Measurements from ENCODE around the gene UBTD2. TPM values are rescaled to one million over a fixed set of nuclear protein-coding genes. Genes with fewer than 3 reads are reported as not detected.
"Not testable (repeated sequence)": the region's sequence is repeated elsewhere in the genome, so short reads cannot be mapped to it uniquely, and the experiment has no call there.

UBTD2 gene
- total RNA-seq, 1 donor from 2014 or later: 11.1 TPM

- intact Hi-C loops (cut with micrococcal nuclease): no loop called here
Observed at GRCh38 chr5:172200476-172200875, 83.1 kb downstream of the UBTD2 start.

DNA sequence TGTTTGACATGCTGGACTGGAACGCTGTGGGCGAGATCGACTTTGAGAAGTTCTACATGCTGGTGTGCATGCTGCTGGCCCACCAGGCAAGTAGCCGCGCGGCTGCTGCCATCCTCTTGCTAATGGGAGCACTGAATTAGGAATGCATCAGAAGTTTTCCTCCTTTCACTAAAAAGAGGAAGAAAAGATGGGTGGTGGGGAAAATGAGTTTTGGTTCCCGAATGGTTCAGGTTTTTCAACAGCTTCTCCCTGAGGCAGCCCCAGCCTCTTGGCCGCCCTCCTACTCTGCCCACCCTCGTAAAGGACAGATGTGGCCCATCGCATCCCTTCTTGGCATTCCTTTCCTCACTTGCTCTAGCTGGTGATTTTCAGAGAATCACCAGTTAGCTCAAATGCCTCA, 84.1 kb downstream of the UBTD2 start:
- intact Hi-C loops (cut with micrococcal nuclease): no loop called here

GRCh38 chr5:172197775-172198174, 85.8 kb downstream of the UBTD2 start:
- intact Hi-C loops (cut with micrococcal nuclease): not testable (repeated sequence)

DNA sequence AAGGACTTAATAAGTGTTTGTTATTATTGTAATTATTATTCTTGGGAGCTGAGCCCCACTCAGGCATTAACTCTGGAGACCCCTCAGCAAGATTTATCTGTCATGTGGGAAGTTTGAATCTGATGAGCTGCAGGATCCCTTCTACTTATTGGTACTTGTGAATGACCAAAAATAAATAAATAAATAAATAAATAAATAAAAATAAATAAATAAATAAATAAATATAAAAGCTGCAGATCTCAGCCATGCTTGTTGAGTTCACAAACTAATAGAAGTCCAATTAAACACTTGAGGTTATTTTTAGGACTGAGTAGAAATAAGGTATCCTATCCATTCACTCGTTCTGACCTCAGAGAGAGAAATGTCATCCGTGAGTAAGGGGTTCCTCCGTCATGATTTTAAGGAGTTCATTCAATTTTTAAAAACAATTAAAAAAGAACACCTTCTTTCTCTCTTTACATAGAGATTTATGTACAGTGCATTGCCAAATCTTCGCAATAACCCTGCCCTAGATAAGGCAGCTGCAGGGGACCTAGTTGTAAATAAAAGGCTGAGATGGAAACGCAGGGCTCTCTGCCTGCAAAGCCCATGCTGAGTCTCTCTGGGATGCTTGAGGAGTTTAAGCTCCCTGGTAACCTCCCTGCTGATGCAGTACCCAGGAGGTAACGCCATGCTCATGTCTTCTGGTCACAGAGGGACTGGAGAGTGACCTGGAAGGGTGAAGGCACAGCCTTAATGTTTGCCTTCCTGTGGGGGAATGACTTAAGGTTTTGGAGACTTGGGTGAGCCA, 88.4 kb downstream of the UBTD2 start:
- intact Hi-C loops (cut with micrococcal nuclease): no loop called here

DNA sequence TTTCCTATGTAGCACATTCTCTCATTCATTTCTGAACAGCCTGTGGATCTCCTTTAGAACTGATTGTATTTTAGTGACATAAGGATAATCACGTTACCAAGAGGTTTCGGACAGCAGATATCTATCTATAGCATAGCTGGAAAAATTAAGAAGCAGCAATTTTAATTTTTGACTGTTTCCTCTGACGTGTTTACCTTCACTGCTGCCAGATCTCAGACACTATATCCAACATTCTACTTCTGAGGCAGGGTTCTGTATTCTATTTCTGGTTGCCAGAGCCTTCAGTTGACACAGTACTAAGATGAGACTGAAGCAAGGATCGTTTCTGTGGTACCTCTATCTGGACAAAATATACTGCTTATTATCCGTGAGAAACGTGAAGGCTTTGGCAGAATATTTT, 89.7 kb downstream of the UBTD2 start, which contains the start of gene EFCAB9:
EFCAB9 (plus strand) TSS at position 301 of the 400 bp plus-strand sequence; CDS start at position 302, 1 bp downstream.
- intact Hi-C loops (cut with micrococcal nuclease): no loop called here

GRCh38 chr5:172189693-172190296, 93.8 kb downstream of the UBTD2 start:
- intact Hi-C loops (cut with micrococcal nuclease): loop anchor here (5.0 kb wide), 4 partner anchors 37 to 578 kb away; no protein-coding TSS in a partner anchor

DNA sequence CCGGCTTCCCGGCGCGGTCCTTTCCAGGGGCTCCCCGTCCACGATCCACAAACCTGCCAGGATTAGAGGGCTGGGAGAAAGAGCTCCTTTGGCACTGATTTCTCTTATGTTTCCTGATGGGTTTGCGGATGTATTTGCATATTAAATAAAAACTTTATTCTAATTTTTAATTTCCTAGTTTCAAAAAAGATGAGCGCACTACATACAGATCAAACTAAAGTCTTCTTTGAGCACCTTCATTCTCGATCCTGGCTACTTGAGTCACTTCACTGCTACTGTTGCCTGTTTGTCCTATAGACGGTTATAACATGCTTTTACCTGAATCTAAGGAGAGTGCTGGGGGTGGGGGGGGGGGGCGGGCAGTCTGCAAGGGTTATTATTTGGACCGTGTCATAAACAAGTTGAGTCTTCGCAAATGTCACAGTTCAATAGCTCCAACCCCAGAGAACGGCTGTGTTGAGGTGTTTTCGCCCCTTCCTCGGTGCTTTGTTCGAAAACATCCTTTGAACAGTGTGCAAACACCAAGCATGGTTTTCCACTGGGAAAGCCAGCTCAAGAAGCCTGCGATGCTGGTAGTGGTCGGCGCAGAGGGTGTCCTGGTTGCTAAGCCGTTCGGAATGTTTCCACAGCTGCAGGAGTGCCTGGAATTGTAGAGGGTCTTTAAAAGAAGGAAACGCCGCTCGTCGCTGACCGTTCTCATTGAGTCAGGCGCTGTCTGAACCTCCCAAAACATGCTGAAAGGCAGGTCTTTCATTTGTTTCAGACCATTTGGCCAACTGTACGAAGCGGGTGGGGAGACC, 94.5 kb downstream of the UBTD2 start:
- intact Hi-C loops (cut with micrococcal nuclease): loop anchor here (1.0 to 5.0 kb wide), 12 partner anchors 10 to 578 kb away; partner anchors contain the start of genes FBXW11 and UBTD2

DNA sequence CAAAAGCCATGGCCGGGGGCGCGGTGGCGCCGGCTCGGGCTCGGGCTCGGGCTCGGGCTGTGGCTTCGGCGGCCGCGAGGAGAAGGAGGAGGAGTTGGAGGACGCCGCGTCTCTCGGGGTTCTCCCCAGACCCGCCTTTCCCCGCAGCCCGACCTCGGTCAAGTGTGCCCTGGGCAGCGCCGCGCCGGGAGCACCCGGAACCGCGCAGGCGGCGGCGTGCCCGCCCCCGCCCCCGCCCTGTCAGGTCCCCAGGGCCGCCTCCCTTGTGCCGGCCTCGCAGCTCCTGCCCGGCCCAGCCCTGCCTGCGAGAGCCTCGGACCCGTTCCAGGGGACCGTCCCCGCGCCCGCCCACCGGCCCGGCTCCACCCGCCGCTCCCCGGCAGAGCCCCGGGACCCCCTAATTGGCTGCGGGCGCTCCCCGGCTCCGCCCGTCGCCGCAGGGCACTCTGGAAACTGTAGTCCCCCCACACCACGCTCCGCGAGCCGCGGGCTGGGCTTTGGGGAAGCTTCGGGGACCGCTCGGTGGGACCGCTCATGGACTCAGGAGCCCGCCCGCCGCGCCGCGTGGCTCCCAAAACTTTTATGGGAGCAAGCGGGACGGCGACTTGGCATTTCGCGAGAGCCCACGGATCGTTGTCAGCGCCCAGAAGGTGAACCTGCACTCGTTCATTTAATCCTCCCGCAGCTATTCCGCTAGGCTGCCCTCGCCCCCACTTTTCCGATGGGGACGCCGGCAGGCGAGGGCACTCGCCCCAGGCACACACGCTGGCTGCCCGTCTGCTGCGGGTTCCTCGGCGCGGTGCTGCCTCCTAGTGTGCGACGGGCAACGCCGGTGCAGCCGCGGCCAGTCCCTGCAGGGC, 95.3 kb downstream of the UBTD2 start, which contains the start of gene STK10:
STK10 (minus strand) TSS at position 192 of the 860 bp plus-strand sequence; CDS start at position 10, 182 bp downstream.
- intact Hi-C loops (cut with micrococcal nuclease): loop anchor here (1.0 to 5.0 kb wide), 12 partner anchors 9 to 579 kb away; partner anchors contain the start of genes FBXW11 and UBTD2

DNA sequence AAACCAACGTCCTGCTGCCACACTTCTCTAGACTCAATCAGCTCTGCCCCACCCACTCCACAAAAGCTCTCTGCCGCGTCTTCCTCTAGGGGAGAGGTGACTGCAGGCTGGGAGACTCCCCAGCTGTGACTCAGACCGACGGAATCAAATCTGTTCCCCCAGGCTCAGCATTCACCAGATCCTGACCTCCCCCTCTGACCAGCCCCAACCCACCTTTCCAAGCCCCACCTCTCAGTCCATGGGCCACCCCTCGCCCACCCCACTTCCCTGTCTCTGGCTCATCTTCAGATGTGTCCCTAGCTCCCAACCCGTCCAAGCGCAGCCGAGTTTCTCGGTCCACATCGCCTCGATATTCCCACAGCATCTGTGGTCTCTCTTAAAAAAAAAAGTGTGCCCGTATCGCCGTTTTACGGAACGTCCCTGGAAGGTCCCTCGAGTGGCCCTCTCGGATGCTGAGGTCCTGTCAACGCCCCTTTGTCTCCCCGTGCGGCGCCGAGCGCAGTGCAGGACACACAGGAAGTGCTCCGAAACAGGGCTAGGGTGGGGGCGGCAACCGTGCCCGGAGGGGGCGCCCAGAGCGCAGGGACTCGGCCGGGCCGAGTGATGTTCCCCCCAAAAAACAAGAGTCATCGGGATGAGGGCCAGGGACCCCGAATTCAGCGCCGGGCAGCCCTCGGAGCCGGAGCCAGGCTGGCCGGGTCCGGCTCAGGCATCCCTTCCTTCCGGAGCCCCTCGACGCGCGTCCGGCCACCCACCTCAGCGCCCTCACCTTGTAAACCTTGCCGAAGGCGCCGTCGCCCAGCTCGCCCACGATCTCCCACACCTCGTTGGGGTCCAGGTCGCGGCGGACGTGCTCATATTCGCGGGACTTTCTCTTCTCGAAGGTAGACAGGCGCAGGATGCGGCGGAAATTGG, 96.2 kb downstream of the UBTD2 start:
- intact Hi-C loops (cut with micrococcal nuclease): loop anchor here (1.0 to 5.0 kb wide), 13 partner anchors 8 to 800 kb away; partner anchors contain the start of genes FBXW11, NPM1 and UBTD2

- intact Hi-C loops (cut with micrococcal nuclease): loop anchor here (5.0 kb wide), 4 partner anchors 34 to 581 kb away; no protein-coding TSS in a partner anchor
Observed at GRCh38 chr5:172186114-172186695, 97.4 kb downstream of the UBTD2 start.

- intact Hi-C loops (cut with micrococcal nuclease): loop anchor here (5.0 kb wide), 4 partner anchors 33 to 582 kb away; no protein-coding TSS in a partner anchor
Observed at GRCh38 chr5:172185096-172185461, 98.5 kb downstream of the UBTD2 start.

- intact Hi-C loops (cut with micrococcal nuclease): no loop called here
Observed at GRCh38 chr5:172183881-172184280, 99.7 kb downstream of the UBTD2 start.

GRCh38 chr5:172182291-172182690, 101.3 kb downstream of the UBTD2 start:
- intact Hi-C loops (cut with micrococcal nuclease): no loop called here

DNA sequence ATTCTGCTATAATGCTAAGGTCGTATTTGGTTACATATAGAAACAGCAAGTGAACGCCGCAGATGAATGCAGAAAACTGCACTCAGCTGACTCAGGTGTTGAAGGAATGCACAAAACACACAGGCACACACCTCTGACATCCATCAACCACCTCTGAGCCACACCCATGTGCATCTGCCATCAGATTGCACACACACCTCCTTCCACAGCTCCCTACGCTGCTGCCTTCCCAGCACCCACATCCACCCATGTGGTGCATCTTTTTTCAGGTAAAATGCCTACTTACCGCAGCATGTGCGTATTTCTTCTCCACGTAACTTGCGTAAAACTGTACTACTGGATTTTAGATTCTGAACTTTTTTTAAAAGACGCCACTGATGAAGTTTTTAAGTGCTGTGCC, 102.6 kb downstream of the UBTD2 start:
- intact Hi-C loops (cut with micrococcal nuclease): no loop called here

DNA sequence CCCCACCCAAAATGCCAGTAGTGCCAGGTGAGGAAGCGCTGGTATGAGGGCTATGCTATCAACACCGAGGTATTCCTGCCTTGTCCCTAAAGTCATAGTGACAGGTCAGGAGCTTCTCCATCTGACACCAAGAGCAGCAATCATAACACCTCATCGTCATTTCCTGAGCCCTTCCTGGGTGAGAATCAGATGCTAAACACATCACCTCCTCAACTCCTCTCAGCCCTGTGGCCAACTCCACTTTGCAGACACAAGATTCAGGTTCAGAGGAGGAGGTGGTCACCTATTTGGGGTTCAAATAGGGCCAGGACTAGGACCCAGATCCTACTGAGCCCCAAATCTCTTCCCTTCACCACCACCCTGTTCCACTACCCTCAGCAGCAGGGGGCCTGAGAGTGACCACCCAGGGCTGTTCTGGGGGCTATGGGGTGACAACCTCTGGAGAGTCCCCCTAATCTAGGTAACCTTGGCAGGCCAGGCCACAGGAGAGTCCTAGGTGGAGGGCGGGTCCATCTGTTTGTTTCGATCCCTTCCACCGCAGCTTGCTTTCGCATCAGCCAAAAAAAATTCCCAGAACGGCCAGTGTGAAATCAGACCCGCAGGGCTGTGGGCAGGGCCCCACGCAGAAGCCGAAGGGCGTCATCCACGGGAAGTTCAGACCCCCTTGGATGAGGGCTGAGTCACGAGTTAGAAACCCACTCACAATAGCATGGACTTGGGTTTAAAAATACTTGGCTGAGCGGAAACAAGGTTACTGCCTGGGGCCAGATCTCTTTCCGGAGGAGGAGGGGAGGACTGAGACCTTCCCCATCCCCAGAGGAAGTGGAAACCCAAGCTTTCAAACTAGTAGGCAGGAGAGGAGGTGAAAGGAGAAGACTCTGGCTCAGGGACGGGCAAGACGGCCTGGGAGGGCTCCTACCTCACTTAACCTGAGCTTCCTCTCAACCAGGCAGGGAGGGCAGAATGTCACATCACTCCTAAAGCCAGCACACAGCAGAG, 104.3 kb downstream of the UBTD2 start:
- intact Hi-C loops (cut with micrococcal nuclease): loop anchor here (1.0 kb wide), 1 partner anchor 9 kb away; the partner anchor contains the start of gene STK10

DNA sequence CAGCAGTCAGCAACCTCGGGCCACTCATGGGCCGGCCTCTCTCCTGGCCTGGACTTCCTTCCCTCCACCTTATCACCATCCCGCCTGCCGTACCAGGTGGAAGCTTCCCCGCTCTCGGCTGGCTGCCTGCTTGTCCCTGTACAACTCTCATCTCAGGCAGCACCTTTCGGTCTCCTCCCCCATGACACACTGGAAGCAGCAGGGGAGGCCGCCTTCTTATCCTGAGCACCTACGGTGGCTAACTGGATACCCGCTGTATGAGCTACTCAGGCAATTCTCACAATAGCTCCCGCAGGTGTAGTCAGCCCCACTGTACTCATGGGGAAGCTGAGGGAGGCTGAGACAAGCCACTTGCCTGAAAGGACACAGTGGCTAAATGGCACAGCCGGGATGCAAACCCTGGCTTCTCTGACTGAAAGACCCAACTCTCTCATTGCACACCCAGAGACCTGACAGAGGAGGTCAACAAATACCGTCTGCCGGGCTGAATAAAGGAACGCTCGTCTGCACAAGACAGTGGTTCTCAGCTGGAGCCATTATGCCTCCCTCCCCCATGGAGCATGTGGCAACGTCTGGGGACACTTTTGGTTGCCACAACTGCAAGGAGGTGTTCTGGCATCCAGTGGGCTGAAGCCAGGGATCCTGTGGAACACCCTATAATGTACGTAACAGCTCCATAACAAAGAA, 105.1 kb downstream of the UBTD2 start:
- intact Hi-C loops (cut with micrococcal nuclease): no loop called here

DNA sequence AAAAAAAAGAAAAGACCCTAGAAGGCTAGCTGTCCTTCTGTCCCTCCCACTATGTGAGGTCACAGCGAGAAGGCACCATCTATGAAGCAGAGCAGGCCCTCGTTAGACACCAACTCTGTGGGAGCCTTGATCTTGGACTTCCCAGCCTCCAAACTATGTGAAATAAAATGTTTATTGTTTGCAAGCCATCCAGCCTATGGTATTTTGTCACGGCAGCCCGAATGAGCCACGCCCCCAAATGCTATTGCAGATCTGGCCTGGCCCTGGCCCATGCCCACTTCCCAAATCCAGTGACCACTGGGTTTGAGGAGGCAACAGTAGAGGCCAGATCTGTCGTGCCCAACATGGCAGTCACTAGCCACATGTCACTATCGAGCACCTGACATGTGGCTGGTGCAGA, 106.4 kb downstream of the UBTD2 start:
- intact Hi-C loops (cut with micrococcal nuclease): no loop called here
